HepG2 (cell line): ENCODE measurements around the gene ZBTB46. TPM values are rescaled to one million over a fixed set of nuclear protein-coding genes. Genes with fewer than 3 reads are reported as not detected.
A peak's percentile ranks its signal among the peaks of the same experiment; 100 is the strongest.

Experiments
- DMAP1 ChIP-seq: IDR thresholded peaks from 2 replicates; pipeline ENCODE4 v1.6.1; 2016
- FOXA1 ChIP-seq, 2 experiments: fragments of 450-650 bp in 1 of 2; sonication (generic) in 1 of 2; formaldehyde crosslinking in 1 of 2; IDR thresholded peaks; 2 replicates each; pipeline versions ENCODE4 v1.4.0 to v1.6.1; 2016 to 2020; ENCODE audit warnings: missing genetic modification reagents in 1 of 2
- IKZF4 ChIP-seq: sonication (generic); formaldehyde crosslinking; IDR thresholded peaks from 2 replicates; pipeline ENCODE4 v1.5.1; 2020; ENCODE audit warnings: borderline replicate concordance, mild to moderate bottlenecking, low read depth, missing genetic modification reagents; ENCODE audit errors: not compliant biosample characterization
- NRL ChIP-seq: sonication (generic); formaldehyde crosslinking; IDR thresholded peaks from 2 replicates; pipeline ENCODE4 v1.5.0; 2020; ENCODE audit warnings: missing genetic modification reagents, mild to moderate bottlenecking, moderate library complexity, borderline replicate concordance
- PAX8 ChIP-seq: sonication (generic); formaldehyde crosslinking; IDR thresholded peaks from 2 replicates; pipeline ENCODE4 v1.8.0; 2022; ENCODE audit warnings: mild to moderate bottlenecking, missing genetic modification reagents, borderline replicate concordance
- PITX1 ChIP-seq: sonication (generic); formaldehyde crosslinking; IDR thresholded peaks from 2 replicates; pipeline ENCODE4 v1.5.1; 2020; ENCODE audit warnings: mild to moderate bottlenecking, missing genetic modification reagents
- RFX1 ChIP-seq: fragments of 450-650 bp; IDR thresholded peaks from 2 replicates; pipeline ENCODE4 v1.6.1; 2017
- SETDB1 ChIP-seq: sonication (generic); formaldehyde crosslinking; IDR thresholded peaks from 2 replicates; pipeline ENCODE4 v1.5.1; 2020; ENCODE audit warnings: missing genetic modification reagents, mild to moderate bottlenecking, borderline replicate concordance
- TCF7 ChIP-seq: sonication (generic); IDR thresholded peaks from 2 replicates; pipeline ENCODE4 v1.6.1; 2016; ENCODE audit warnings: antibody characterized with exemption, low read depth
- THAP11 ChIP-seq: IDR thresholded peaks from 2 replicates; pipeline ENCODE4 v1.6.1; 2016; ENCODE audit warnings: missing biosample characterization, missing genetic modification reagents
- ZBTB38 ChIP-seq: sonication (generic); formaldehyde crosslinking; IDR thresholded peaks from 2 replicates; pipeline ENCODE4 v1.5.1; 2020; ENCODE audit warnings: mild to moderate bottlenecking, missing genetic modification reagents
- ZKSCAN5 ChIP-seq: sonication (generic); formaldehyde crosslinking; IDR thresholded peaks from 2 replicates; pipeline ENCODE4 v1.5.1; 2020; ENCODE audit warnings: mild to moderate bottlenecking, missing genetic modification reagents
- ZNF317 ChIP-seq: sonication (generic); formaldehyde crosslinking; IDR thresholded peaks from 2 replicates; pipeline ENCODE4 v1.5.0; 2020; ENCODE audit warnings: mild to moderate bottlenecking, missing genetic modification reagents
- ZNF329 ChIP-seq: sonication (generic); formaldehyde crosslinking; IDR thresholded peaks from 2 replicates; pipeline ENCODE4 v1.9.0; 2021; ENCODE audit warnings: low read depth, mild to moderate bottlenecking, missing genetic modification reagents
- ZNF335 ChIP-seq: sonication (generic); formaldehyde crosslinking; IDR thresholded peaks from 2 replicates; pipeline ENCODE4 v1.4.0; 2020; ENCODE audit warnings: missing genetic modification reagents
- ZNF510 ChIP-seq: sonication (generic); formaldehyde crosslinking; IDR thresholded peaks from 2 replicates; pipeline ENCODE4 v1.4.0; 2020; ENCODE audit warnings: low read depth, mild to moderate bottlenecking, missing genetic modification reagents
- ZNF562 ChIP-seq: sonication (generic); formaldehyde crosslinking; IDR thresholded peaks from 2 replicates; pipeline ENCODE4 v1.8.0; 2022; ENCODE audit warnings: missing genetic modification reagents, borderline replicate concordance
- ZSCAN22 ChIP-seq: sonication (generic); formaldehyde crosslinking; IDR thresholded peaks from 2 replicates; pipeline ENCODE4 v1.4.0; 2020; ENCODE audit warnings: mild to moderate bottlenecking, missing genetic modification reagents
- polyA plus RNA-seq, 8 experiments: library from polyadenylated mRNA; depleted of rRNA in 3 of 8; stranded (reverse) in 7 of 8; unstranded in 1 of 8; fragments of >200 nt; fragmentation: Illumina TruSeq in 4 of 8; extraction: Trizol in 4 of 8; gene quantifications; 2 replicates each; pipeline versions ENCODE4 v1.2.1 to v1.2.3, GENCODE V29; 2011 to 2016; ENCODE audit warnings: low read depth in 4 of 8, missing spikeins in 1 of 8, mixed read lengths in 1 of 8; ENCODE audit not compliant: insufficient read depth in 1 of 8
- total RNA-seq, 5 experiments: library from RNA; depleted of rRNA; stranded (reverse); fragments of >200 nt; fragmentation: Illumina TruSeq; extraction: Trizol; gene quantifications; 2 replicates each; pipeline ENCODE4 v1.2.3, GENCODE V29; 2016; ENCODE audit warnings: low read depth in 1 of 5
- TF ChIP-seq, protein P1 (sequence below): sonication (generic); formaldehyde crosslinking; conservative IDR thresholded peaks from 2 replicates; pipeline ENCODE4 v1.4.0; 2020; ENCODE audit warnings: missing genetic modification reagents
- TF ChIP-seq, protein P2 (sequence below): sonication (generic); formaldehyde crosslinking; IDR thresholded peaks from 2 replicates; pipeline ENCODE4 v1.9.0; 2022; ENCODE audit warnings: low read depth, missing genetic modification reagents
- TF ChIP-seq, protein P3 (sequence below): sonication (generic); formaldehyde crosslinking; IDR thresholded peaks from 2 replicates; pipeline ENCODE4 v1.8.0; 2022; ENCODE audit warnings: missing genetic modification reagents, mild to moderate bottlenecking, borderline replicate concordance
- TF ChIP-seq, protein P4 (sequence below): sonication (generic); formaldehyde crosslinking; IDR thresholded peaks from 2 replicates; pipeline ENCODE4 v1.4.0; 2020; ENCODE audit warnings: low read depth, mild to moderate bottlenecking, missing genetic modification reagents
- TF ChIP-seq, protein P5 (sequence below): IDR thresholded peaks from 2 replicates; pipeline ENCODE4 v1.6.1; 2016; ENCODE audit warnings: low read depth, control low read depth

Gene ZBTB46
- total and polyA plus RNA-seq, 2 of the 13 experiments (the other 11 are each of a cell fraction or from before 2014, with no cell fraction given): 1.6 to 13.5 TPM

DNA sequence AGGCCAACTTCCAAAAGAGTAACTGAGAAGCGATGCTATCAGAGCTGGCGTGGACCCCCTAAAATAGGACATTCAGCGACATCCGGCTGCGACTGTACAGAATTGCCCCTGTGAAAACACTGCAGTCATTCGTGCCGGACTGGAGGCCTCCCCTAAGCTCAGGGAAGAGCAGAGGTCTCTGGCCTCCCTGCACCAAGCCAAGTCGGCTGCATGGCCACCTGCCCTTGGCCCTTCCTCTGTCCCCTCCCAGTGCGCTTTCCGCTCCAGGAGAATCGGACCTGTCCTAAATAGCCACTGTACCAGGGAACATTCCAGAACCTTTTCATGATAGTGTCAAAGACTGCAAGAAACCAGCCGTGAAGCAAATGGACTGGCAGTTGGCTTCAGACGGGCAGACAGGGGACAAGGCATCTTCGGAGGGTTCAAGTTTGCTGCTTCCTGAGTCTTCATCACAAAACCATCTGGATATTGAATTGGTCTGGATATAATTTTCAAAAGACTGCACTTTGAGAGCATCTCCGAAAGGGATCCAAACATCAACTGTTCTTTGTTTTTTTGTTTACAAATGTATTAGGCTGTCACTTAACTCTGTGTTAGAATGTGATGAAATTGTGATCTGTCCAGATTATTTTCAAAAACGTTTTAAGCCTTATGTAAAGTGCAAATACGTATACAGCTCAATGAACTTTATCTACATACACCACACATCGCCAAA lies 75.0 kb downstream of the ZBTB46 start (continued):
- TF ChIP-seq, protein P1, sequence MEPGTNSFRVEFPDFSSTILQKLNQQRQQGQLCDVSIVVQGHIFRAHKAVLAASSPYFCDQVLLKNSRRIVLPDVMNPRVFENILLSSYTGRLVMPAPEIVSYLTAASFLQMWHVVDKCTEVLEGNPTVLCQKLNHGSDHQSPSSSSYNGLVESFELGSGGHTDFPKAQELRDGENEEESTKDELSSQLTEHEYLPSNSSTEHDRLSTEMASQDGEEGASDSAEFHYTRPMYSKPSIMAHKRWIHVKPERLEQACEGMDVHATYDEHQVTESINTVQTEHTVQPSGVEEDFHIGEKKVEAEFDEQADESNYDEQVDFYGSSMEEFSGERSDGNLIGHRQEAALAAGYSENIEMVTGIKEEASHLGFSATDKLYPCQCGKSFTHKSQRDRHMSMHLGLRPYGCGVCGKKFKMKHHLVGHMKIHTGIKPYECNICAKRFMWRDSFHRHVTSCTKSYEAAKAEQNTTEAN (CRISPR knock-in tag): no peak
- TF ChIP-seq, protein P2, sequence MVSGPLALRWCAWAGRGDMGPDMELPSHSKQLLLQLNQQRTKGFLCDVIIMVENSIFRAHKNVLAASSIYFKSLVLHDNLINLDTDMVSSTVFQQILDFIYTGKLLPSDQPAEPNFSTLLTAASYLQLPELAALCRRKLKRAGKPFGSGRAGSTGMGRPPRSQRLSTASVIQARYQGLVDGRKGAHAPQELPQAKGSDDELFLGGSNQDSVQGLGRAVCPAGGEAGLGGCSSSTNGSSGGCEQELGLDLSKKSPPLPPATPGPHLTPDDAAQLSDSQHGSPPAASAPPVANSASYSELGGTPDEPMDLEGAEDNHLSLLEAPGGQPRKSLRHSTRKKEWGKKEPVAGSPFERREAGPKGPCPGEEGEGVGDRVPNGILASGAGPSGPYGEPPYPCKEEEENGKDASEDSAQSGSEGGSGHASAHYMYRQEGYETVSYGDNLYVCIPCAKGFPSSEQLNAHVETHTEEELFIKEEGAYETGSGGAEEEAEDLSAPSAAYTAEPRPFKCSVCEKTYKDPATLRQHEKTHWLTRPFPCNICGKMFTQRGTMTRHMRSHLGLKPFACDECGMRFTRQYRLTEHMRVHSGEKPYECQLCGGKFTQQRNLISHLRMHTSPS (CRISPR knock-in tag): no peak
- TF ChIP-seq ZBTB38 (CRISPR knock-in tag): peak; percentile 18; the same call in 1 of the 2 replicates
- no peak for TF ChIP-seq IKZF4 (CRISPR knock-in tag)
- TF ChIP-seq ZSCAN22 (CRISPR knock-in tag): no peak
- no peak for TF ChIP-seq ZNF329 (CRISPR knock-in tag)
- no peak for TF ChIP-seq ZNF510
- no peak for TF ChIP-seq NRL (CRISPR knock-in tag)
- TF ChIP-seq PAX8 (CRISPR knock-in tag): no peak
- peak; percentile 42; the same call in 1 of the 2 replicates for TF ChIP-seq PITX1
- TF ChIP-seq ZNF335: no peak
- no peak for TF ChIP-seq TCF7
- TF ChIP-seq ZNF562 (CRISPR knock-in tag): no peak
- TF ChIP-seq ZKSCAN5 (CRISPR knock-in tag): no peak
- TF ChIP-seq, protein P3, sequence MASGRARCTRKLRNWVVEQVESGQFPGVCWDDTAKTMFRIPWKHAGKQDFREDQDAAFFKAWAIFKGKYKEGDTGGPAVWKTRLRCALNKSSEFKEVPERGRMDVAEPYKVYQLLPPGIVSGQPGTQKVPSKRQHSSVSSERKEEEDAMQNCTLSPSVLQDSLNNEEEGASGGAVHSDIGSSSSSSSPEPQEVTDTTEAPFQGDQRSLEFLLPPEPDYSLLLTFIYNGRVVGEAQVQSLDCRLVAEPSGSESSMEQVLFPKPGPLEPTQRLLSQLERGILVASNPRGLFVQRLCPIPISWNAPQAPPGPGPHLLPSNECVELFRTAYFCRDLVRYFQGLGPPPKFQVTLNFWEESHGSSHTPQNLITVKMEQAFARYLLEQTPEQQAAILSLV (CRISPR knock-in tag): no peak
- TF ChIP-seq THAP11: no peak
- TF ChIP-seq DMAP1 (CRISPR knock-in tag): no peak
- no peak for TF ChIP-seq FOXA1 (IDR thresholded peaks at IDR 0.05)
- TF ChIP-seq FOXA1 (CRISPR knock-in tag; IDR thresholded peaks at IDR 0.05): no peak
- TF ChIP-seq RFX1: no peak
- TF ChIP-seq, protein P4, sequence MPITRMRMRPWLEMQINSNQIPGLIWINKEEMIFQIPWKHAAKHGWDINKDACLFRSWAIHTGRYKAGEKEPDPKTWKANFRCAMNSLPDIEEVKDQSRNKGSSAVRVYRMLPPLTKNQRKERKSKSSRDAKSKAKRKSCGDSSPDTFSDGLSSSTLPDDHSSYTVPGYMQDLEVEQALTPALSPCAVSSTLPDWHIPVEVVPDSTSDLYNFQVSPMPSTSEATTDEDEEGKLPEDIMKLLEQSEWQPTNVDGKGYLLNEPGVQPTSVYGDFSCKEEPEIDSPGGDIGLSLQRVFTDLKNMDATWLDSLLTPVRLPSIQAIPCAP (CRISPR knock-in tag): no peak
- TF ChIP-seq SETDB1: 0 out of 2 replicates have a peak, but pooled peaks have one; percentile 60
- TF ChIP-seq, protein P5, sequence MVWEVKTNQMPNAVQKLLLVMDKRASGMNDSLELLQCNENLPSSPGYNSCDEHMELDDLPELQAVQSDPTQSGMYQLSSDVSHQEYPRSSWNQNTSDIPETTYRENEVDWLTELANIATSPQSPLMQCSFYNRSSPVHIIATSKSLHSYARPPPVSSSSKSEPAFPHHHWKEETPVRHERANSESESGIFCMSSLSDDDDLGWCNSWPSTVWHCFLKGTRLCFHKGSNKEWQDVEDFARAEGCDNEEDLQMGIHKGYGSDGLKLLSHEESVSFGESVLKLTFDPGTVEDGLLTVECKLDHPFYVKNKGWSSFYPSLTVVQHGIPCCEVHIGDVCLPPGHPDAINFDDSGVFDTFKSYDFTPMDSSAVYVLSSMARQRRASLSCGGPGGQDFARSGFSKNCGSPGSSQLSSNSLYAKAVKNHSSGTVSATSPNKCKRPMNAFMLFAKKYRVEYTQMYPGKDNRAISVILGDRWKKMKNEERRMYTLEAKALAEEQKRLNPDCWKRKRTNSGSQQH (CRISPR knock-in tag): no peak
- TF ChIP-seq ZNF317 (CRISPR knock-in tag): no peak
